Measurements from ENCODE around the gene DCAF11. TPM values are rescaled to one million over a fixed set of nuclear protein-coding genes. Genes with fewer than 3 reads are reported as not detected.

The DCAF11 gene
- total RNA-seq, 1 donor from 2014 or later: 84.3 TPM

DNA sequence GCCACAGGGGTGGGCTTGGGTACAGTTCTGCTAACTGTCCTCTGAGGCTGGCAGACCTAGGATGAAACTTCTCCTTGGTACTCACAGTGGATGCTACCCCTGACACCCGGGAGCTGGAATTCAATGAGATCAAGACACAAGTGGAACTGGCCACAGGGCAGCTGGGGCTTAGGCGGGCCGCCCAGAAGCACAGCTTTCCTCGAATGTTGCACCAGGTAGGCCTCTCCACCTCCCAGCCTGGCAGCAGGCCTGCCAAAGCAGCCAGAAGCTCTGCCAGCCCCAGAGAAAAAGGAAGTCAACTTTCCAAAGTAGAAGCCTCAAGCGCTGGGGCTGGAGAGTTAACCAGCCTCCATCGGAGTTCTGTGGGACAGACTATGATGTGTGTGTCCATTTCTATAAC lies 2.6 kb downstream of the DCAF11 start:
- H3K27me3 Mint-ChIP-seq: no peaks in the 10 kb centered on the region
- H3K9me3 Mint-ChIP-seq: no peaks in the 10 kb centered on the region
- ATAC-seq (ENCODE audit: low read depth) (no peak), DNase-seq (no peak)
- TF ChIP-seq, protein P1, sequence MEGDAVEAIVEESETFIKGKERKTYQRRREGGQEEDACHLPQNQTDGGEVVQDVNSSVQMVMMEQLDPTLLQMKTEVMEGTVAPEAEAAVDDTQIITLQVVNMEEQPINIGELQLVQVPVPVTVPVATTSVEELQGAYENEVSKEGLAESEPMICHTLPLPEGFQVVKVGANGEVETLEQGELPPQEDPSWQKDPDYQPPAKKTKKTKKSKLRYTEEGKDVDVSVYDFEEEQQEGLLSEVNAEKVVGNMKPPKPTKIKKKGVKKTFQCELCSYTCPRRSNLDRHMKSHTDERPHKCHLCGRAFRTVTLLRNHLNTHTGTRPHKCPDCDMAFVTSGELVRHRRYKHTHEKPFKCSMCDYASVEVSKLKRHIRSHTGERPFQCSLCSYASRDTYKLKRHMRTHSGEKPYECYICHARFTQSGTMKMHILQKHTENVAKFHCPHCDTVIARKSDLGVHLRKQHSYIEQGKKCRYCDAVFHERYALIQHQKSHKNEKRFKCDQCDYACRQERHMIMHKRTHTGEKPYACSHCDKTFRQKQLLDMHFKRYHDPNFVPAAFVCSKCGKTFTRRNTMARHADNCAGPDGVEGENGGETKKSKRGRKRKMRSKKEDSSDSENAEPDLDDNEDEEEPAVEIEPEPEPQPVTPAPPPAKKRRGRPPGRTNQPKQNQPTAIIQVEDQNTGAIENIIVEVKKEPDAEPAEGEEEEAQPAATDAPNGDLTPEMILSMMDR (IDR thresholded peaks at IDR 0.05): no peak
- CTCF ChIA-PET: interaction anchor here (1.2 to 1.8 kb wide), 4 partner anchors 17 to 125 kb away, joined by 3 to 5 read pairs (median 4); partner anchors contain the start of genes PSME1 and TINF2
- intact Hi-C loops (cut with micrococcal nuclease): loop anchor here (10.0 kb wide), 1 partner anchor 1022 kb away; the partner anchor contains the start of genes ACIN1 and C14orf119
- POLR2A ChIA-PET: interaction anchor here (1.0 to 6.1 kb wide), 7 partner anchors 9 to 44 kb away, joined by 3 to 239 read pairs (median 22); partner anchors contain the start of genes EMC9, IRF9, PCK2 and PSME1
- no peak overlapping the region for H3K27ac Mint-ChIP-seq
- H3K36me3 Mint-ChIP-seq (ENCODE audit: low read depth): peaks cover 68% of the 10 kb centered on the region
- peaks cover 30% of the 10 kb centered on the region for H3K4me1 Mint-ChIP-seq
- no peak overlapping the region for H3K4me3 Mint-ChIP-seq

GRCh38 chr14:24119691-24120090 lies 5.1 kb downstream of the DCAF11 start:
- intact Hi-C loops (cut with micrococcal nuclease): loop anchor here (10.0 kb wide), 1 partner anchor 1025 kb away; the partner anchor contains the start of genes ACIN1 and C14orf119
- Mint-ChIP-seq H3K36me3 (ENCODE audit: low read depth) (peaks cover 81% of the 10 kb centered on the region), H3K27me3 (no peaks in the 10 kb centered on the region), H3K4me1 (peaks cover 47% of the 10 kb centered on the region), H3K27ac (no peak overlapping the region), H3K9me3 (no peaks in the 10 kb centered on the region), H3K4me3 (no peak overlapping the region)
- CTCF ChIA-PET: no interaction called here
- POLR2A ChIA-PET: interaction anchor here (1.0 kb wide), 1 partner anchor 16 kb away, joined by 4 read pairs; the partner anchor contains the start of gene PSME1
- TF ChIP-seq, protein P1 (IDR thresholded peaks at IDR 0.05): no peak
- ATAC-seq (ENCODE audit: low read depth): no peak
- DNase-seq: no peak

DNA sequence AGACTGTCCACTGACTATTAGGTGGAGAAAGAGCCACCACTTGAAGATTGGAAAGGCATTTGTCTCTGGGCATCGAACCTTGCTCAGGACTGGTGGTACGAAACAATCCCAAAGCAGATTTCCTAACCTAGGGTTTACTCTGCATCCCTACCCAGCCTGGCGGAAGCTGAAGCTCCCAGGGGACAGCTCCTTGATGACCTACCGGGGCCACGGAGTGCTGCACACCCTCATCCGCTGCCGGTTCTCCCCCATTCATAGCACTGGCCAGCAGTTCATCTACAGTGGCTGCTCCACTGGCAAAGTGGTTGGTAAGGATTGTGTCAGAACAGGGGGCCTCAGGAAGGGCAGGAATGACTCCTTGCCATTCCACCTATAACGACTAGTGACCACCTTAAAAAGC lies 6.6 kb downstream of the DCAF11 start:
- no peak for DNase-seq
- Mint-ChIP-seq H3K36me3 (ENCODE audit: low read depth) (peaks cover 74% of the 10 kb centered on the region), H3K4me3 (no peak overlapping the region), H3K9me3 (no peaks in the 10 kb centered on the region), H3K27ac (no peak overlapping the region), H3K27me3 (no peaks in the 10 kb centered on the region), H3K4me1 (peaks cover 33% of the 10 kb centered on the region)
- TF ChIP-seq, protein P1 (IDR thresholded peaks at IDR 0.05): no peak
- CTCF ChIA-PET: interaction anchor here (0.8 kb wide), 1 partner anchor 40 kb away, joined by 3 read pairs; the partner anchor contains the start of gene IRF9
- no peak for ATAC-seq (ENCODE audit: low read depth)
- POLR2A ChIA-PET: interaction anchor here (2.5 kb wide), 2 partner anchors 14 to 27 kb away, joined by 12 to 14 read pairs; partner anchors contain the start of genes PCK2 and PSME1
- intact Hi-C loops (cut with micrococcal nuclease): no loop called here

DNA sequence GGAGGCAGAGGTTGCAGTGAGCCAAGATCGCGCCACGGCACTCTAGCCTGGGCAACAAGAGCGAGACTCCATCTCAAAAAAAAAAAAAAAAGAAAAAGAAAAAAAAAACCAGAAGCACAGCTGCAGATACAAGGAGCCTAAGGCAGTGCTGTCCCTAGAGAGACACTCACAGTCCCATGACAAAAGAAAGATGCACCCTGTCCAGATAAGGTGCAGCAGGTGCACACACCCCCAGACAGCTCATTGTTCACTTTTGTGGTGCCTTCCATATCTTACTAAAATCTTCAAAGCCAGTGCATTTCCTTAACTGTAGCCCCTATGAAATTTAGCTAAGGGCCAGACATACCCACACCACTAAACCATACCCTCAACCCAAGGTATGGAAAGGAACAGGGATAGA lies 7.8 kb downstream of the DCAF11 start:
- intact Hi-C loops (cut with micrococcal nuclease): no loop called here
- Mint-ChIP-seq H3K9me3 (no peaks in the 10 kb centered on the region), H3K27ac (no peak overlapping the region), H3K4me1 (peaks cover 32% of the 10 kb centered on the region), H3K4me3 (no peak overlapping the region), H3K36me3 (ENCODE audit: low read depth) (peaks cover 65% of the 10 kb centered on the region), H3K27me3 (no peaks in the 10 kb centered on the region)
- peak; percentile 39 for ATAC-seq (ENCODE audit: low read depth)
- DNase-seq: no peak
- TF ChIP-seq, protein P1 (IDR thresholded peaks at IDR 0.05): no peak
- CTCF ChIA-PET: interaction anchor here (1.6 kb wide), 1 partner anchor 14 kb away, joined by 8 read pairs; no protein-coding TSS in a partner anchor
- POLR2A ChIA-PET: interaction anchor here (0.6 to 4.1 kb wide), 9 partner anchors 8 to 123 kb away, joined by 3 to 46 read pairs (median 10); partner anchors contain the start of genes DCAF11, IRF9, NRL and PCK2

DNA sequence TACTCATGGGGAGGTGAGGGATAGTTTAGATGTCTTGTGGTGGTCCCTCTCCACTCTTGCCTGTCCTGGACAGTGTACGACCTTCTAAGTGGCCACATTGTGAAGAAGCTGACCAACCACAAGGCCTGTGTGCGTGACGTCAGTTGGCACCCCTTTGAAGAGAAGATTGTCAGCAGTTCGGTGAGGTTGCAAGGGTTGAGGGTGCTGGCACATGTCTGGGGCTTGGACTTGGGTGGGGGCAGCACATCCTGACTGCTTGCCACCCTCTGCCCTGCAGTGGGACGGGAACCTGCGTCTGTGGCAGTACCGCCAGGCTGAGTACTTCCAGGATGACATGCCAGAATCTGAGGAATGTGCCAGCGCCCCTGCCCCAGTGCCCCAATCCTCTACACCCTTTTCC lies 8.3 kb downstream of the DCAF11 start:
- POLR2A ChIA-PET: interaction anchor here (0.6 to 4.1 kb wide), 6 partner anchors 8 to 51 kb away, joined by 3 to 46 read pairs (median 13); partner anchors contain the start of genes DCAF11, IRF9, NRL and PCK2
- peak overlapping the region; percentile 93 for H3K27ac Mint-ChIP-seq
- peaks cover 60% of the 10 kb centered on the region for H3K36me3 Mint-ChIP-seq (ENCODE audit: low read depth)

More for the DNA sequence above, 8.3 kb downstream of the DCAF11 start:
- H3K4me3 Mint-ChIP-seq: no peak overlapping the region
- H3K4me1 Mint-ChIP-seq: peaks cover 35% of the 10 kb centered on the region
- intact Hi-C loops (cut with micrococcal nuclease): loop anchor here (1.0 kb wide), 2 partner anchors 8 to 12 kb away; no protein-coding TSS in a partner anchor
- TF ChIP-seq, protein P1 (IDR thresholded peaks at IDR 0.05): no peak
- CTCF ChIA-PET: interaction anchor here (1.6 to 1.7 kb wide), 2 partner anchors 13 to 14 kb away, joined by 4 to 8 read pairs; partner anchors contain the start of gene PSME1
- no peaks in the 10 kb centered on the region for H3K9me3 Mint-ChIP-seq
- H3K27me3 Mint-ChIP-seq: no peaks in the 10 kb centered on the region
- ATAC-seq (ENCODE audit: low read depth) (no peak), DNase-seq (no peak)
